KMS-11 (cell line): ENCODE results near the gene DLGAP1.

Source experiments
- H2AFZ ChIP-seq: fragments of 200-600 bp; sonication (generic); 2 replicates; pipeline ENCODE4 v1.6.1; 2016; ENCODE audit warnings: antibody characterized with exemption, mixed run types, low read depth
- H3K27ac ChIP-seq: fragments of 200-600 bp; sonication (generic); 2 replicates; pipeline ENCODE4 v1.6.1; 2016; ENCODE audit warnings: mild to moderate bottlenecking, mixed run types
- H3K27me3 ChIP-seq: fragments of 200-600 bp; sonication (generic); 2 replicates; pipeline ENCODE4 v1.6.1; 2017; ENCODE audit warnings: mild to moderate bottlenecking, low read depth, mixed run types, moderate library complexity; ENCODE audit not compliant: insufficient read depth
- H3K36me3 ChIP-seq: fragments of 200-600 bp; sonication (generic); 2 replicates; pipeline ENCODE4 v1.6.1; 2017; ENCODE audit warnings: mild to moderate bottlenecking, mixed run types; ENCODE audit not compliant: insufficient read depth
- H3K4me1 ChIP-seq: fragments of 200-600 bp; sonication (generic); 2 replicates; pipeline ENCODE4 v1.6.1; 2016; ENCODE audit warnings: mild to moderate bottlenecking, low read depth, mixed run types; ENCODE audit not compliant: poor library complexity, severe bottlenecking
- H3K4me2 ChIP-seq: fragments of 200-600 bp; sonication (generic); 2 replicates; pipeline ENCODE4 v1.7.0; 2016; ENCODE audit warnings: mild to moderate bottlenecking, mixed run types
- H3K4me3 ChIP-seq: fragments of 200-600 bp; sonication (generic); IDR thresholded peaks from 2 replicates; pipeline ENCODE4 v1.6.1; 2017; ENCODE audit warnings: low read depth, low read length, mixed read lengths; ENCODE audit not compliant: insufficient read depth
- H3K79me2 ChIP-seq: fragments of 200-600 bp; sonication (generic); 2 replicates; pipeline ENCODE4 v1.6.1; 2016; ENCODE audit warnings: low read depth, mixed run types; ENCODE audit not compliant: insufficient read depth
- H3K9ac ChIP-seq: fragments of 200-600 bp; sonication (generic); 2 replicates; pipeline ENCODE4 v1.6.1; 2016; ENCODE audit warnings: mild to moderate bottlenecking, mixed run types
- H4K20me1 ChIP-seq: fragments of 200-600 bp; sonication (generic); 2 replicates; pipeline ENCODE4 v1.6.1; 2016; ENCODE audit warnings: mild to moderate bottlenecking, mixed run types; ENCODE audit not compliant: insufficient read depth
- CTCF ChIP-seq: fragments of 200-600 bp; sonication (generic); conservative IDR thresholded peaks from 2 replicates; pipeline ENCODE4 v1.6.1; 2017; ENCODE audit warnings: low read depth, mild to moderate bottlenecking, antibody characterized with exemption, low read length, moderate library complexity, mixed read lengths

DLGAP1 gene

GRCh38 chr18:3689091-3689490, 766.0 kb downstream of the DLGAP1 start:
- no peaks in the 10 kb centered on the region for H4K20me1 ChIP-seq
- no peak overlapping the region for H2AFZ ChIP-seq
- no peaks in the 10 kb centered on the region for H3K27me3 ChIP-seq
- H3K79me2 ChIP-seq = no peaks in the 10 kb centered on the region
- no peak overlapping the region for H3K4me3 ChIP-seq
- no peaks in the 10 kb centered on the region for H3K36me3 ChIP-seq
- no peak overlapping the region for H3K4me2 ChIP-seq
- no peak overlapping the region for H3K9ac ChIP-seq
- H3K4me1 ChIP-seq = peaks cover 3% of the 10 kb centered on the region
- TF ChIP-seq CTCF = no peak
- H3K27ac ChIP-seq = no peak overlapping the region

GRCh38 chr18:3688690-3689089, 766.4 kb downstream of the DLGAP1 start:
- Histone ChIP-seq H3K36me3 (no peaks in the 10 kb centered on the region), H3K4me1 (peaks cover 3% of the 10 kb centered on the region), H3K9ac (no peak overlapping the region), H3K4me2 (no peak overlapping the region), H3K79me2 (no peaks in the 10 kb centered on the region), H2AFZ (no peak overlapping the region), H3K27ac (no peak overlapping the region), H3K4me3 (no peak overlapping the region), H4K20me1 (no peaks in the 10 kb centered on the region), H3K27me3 (no peaks in the 10 kb centered on the region)
- TF ChIP-seq CTCF = no peak

- Histone ChIP-seq H3K9ac (no peak overlapping the region), H3K27me3 (no peaks in the 10 kb centered on the region), H3K27ac (no peak overlapping the region), H3K79me2 (no peaks in the 10 kb centered on the region), H3K4me1 (no peaks in the 10 kb centered on the region), H4K20me1 (no peaks in the 10 kb centered on the region), H3K4me3 (no peak overlapping the region), H3K36me3 (no peaks in the 10 kb centered on the region), H3K4me2 (no peak overlapping the region), H2AFZ (no peak overlapping the region)
- no peak for TF ChIP-seq CTCF
These were observed 771.6 kb downstream of the DLGAP1 start for GRCh38 chr18:3683483-3683882.

- Histone ChIP-seq H2AFZ (no peak overlapping the region), H3K36me3 (no peaks in the 10 kb centered on the region), H3K79me2 (no peaks in the 10 kb centered on the region), H3K9ac (no peak overlapping the region), H3K4me3 (no peak overlapping the region), H3K4me2 (no peak overlapping the region), H3K27me3 (no peaks in the 10 kb centered on the region), H4K20me1 (no peaks in the 10 kb centered on the region), H3K27ac (no peak overlapping the region), H3K4me1 (no peaks in the 10 kb centered on the region)
- TF ChIP-seq CTCF = no peak
These were observed 773.0 kb downstream of the DLGAP1 start for GRCh38 chr18:3682061-3682460.
